Fibroblast of the aortic adventitia (primary cell): ENCODE results near the gene NRG3. TPM values are rescaled to one million over a fixed set of nuclear protein-coding genes. Genes with fewer than 3 reads are reported as not detected.

Experiments used
- DNase-seq: peaks from one replicate; pipeline ENCODE4 v3.0.0-alpha.2; 2010; ENCODE audit warnings: low read depth
- H3K4me3 ChIP-seq: 2 replicates; pipeline ENCODE4 v1.5.1; 2011; ENCODE audit warnings: low read depth, mild to moderate bottlenecking, control low read depth, low read length, moderate library complexity
- total RNA-seq: library from RNA; depleted of rRNA; stranded (reverse); fragments of >200 nt; gene quantifications from 2 replicates; pipeline ENCODE4 v1.2.3, GENCODE V29; 2012; ENCODE audit warnings: low replicate concordance
- TF ChIP-seq, protein P1 (sequence below): IDR thresholded peaks from 2 replicates; pipeline ENCODE4 v1.5.1; 2011; ENCODE audit warnings: mild to moderate bottlenecking, low read length, control low read depth, inconsistent platforms; ENCODE audit not compliant: insufficient read depth

The NRG3 gene
- total RNA-seq, 1 donor: not detected

DNA sequence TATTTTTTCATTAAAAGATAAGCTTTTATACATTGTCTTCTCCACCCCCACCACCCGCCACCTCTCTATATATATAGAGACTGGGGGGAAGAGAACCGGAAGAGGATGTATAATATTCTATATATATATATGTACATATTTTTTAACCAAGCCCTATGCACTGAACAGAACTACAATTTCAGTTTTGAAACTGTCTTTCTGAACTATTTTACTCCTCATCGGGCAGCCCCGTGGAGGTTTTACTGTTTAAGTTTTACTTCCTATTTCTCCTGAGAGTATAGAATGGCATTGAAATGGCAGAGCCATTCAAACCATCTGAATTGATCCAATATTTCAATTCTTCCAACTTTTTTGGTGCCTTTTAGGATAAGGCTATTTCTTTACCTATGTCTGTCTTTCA, 1047.1 kb downstream of the NRG3 start:
- no peak overlapping the region for H3K4me3 ChIP-seq

DNA sequence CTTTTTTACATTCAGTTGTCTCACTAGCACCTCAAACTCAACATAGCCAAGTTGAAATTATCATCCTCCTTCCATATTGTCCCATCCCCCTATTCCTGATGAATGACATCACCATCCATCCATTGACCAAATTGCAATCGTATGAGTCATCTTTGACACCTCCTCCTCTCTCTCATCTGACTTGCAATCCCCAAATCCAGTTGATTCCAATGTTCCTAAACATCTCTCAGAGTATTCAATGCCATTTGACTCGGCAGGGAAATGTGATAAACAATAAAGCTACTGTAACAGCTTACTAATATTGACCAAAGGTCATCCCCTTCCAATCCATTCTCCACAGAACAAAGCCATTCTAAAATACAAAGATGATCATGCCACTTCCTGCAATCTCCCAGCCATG, 1047.8 kb downstream of the NRG3 start:
- DNase-seq: no peak
- H3K4me3 ChIP-seq: no peak overlapping the region
- TF ChIP-seq, protein P1, sequence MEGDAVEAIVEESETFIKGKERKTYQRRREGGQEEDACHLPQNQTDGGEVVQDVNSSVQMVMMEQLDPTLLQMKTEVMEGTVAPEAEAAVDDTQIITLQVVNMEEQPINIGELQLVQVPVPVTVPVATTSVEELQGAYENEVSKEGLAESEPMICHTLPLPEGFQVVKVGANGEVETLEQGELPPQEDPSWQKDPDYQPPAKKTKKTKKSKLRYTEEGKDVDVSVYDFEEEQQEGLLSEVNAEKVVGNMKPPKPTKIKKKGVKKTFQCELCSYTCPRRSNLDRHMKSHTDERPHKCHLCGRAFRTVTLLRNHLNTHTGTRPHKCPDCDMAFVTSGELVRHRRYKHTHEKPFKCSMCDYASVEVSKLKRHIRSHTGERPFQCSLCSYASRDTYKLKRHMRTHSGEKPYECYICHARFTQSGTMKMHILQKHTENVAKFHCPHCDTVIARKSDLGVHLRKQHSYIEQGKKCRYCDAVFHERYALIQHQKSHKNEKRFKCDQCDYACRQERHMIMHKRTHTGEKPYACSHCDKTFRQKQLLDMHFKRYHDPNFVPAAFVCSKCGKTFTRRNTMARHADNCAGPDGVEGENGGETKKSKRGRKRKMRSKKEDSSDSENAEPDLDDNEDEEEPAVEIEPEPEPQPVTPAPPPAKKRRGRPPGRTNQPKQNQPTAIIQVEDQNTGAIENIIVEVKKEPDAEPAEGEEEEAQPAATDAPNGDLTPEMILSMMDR: no peak

More for the DNA sequence above, 1047.1 kb downstream of the NRG3 start:
- TF ChIP-seq, protein P1: no peak
- no peak for DNase-seq

DNA sequence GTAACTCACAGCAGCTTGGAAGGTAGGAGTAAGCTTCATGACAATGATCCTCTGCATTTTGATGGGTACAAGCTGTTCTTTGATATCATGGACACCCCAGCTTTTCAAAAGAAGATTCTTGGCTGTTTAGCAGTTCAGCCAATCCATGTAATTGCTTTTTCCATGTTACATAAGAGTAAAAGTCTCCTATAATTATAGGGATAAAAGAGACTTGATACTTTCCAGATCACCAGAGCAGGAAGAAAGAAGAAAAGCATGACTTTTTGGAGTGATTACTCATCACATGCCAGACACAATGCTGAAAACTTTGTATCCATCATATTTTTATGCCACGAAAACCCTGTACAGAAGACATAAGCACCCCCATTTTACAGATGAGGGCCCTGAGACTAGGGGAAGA, 1049.7 kb downstream of the NRG3 start:
- TF ChIP-seq, protein P1: no peak
- H3K4me3 ChIP-seq: no peak overlapping the region
- no peak for DNase-seq

DNA sequence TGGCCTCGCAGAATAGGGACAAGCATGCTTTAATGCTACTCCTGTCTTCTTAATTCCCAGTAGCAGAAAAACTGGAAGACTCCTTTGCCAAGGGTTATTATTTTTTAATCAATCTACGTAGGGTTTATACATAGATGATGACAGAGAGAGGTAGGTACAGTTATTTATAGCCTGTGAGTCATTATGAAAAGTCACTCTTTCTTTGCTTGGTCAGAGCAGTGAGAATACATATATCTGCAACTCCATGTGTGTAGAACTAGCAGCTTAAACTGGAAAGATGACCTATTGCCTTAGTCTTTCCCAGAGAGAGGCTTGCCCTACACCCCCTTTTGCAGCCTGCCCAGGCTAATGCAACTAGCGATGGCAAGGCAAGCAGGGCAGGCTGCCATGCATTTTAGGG, 1050.6 kb downstream of the NRG3 start:
- TF ChIP-seq, protein P1: no peak
- H3K4me3 ChIP-seq: no peak overlapping the region
- peak; percentile 29 for DNase-seq

DNA sequence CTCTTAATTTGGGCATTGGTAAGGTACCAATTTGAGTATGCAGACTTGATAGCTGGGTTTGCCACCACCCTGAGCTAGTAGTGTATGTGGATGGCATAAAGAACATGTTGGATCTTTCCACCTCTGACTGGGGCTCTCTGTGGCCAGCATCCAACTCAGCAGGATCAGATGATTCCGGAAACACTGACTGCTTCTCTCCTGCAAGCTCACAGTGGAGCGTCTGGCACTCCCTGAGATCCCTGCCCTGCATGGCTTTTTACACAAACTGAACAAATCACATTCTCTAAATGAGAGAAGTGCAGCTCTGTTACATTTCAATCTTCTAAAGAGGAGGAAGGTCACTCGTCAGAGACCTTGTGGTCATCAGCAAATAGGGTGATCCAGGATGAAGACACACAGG, 1057.5 kb downstream of the NRG3 start:
- H3K4me3 ChIP-seq: no peak overlapping the region
- DNase-seq: no peak
- TF ChIP-seq, protein P1: no peak

DNA sequence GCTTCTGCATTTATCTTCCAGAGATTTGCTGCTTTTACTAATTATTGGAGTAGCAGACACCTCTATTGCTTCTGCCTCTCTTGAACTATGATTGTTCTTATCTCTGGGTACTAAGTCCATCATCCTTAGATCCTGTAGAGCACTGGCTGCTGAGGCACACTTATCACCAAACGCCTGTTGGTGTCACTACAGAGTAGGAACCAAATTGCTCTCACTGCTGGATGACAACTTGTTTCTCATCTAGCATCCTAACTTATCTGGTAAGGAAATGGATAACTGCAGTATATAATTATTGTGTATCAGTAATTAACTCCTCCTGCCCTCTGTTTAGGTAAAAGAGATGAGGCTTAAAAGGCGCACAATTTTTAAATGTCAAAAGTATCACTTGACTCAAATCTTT, 1059.4 kb downstream of the NRG3 start:
- TF ChIP-seq, protein P1: no peak
- no peak for DNase-seq
- no peak overlapping the region for H3K4me3 ChIP-seq

DNA sequence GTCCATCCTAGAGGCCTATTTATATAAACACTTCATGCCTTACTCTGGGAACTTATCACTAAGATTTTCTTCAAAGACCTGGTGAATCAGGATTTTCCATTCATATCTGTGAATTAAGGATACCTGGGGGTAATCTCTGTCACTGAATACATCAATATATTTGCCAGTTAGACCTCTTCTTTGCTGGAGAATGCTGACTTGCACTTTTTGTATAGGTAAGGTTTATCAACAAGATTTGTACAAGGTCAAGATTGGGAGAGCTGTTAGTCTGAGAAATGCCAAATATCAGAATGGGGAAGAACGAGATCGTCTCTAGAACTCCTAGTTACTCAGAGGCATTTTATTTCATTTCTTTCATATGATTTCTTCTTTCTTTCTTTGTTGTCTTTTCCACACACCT, 1060.0 kb downstream of the NRG3 start:
- TF ChIP-seq, protein P1: no peak
- H3K4me3 ChIP-seq: no peak overlapping the region
- DNase-seq: no peak
